HG03280 (cell line): ENCODE data around the gene LAMB4.

Experiments used
- ATAC-seq: cut with Tn5 transposase; IDR thresholded peaks from one replicate; pipeline ENCODE4 v1.9.1; 2021; ENCODE audit warnings: mild to moderate bottlenecking, moderate library complexity; ENCODE audit not compliant: unreplicated experiment

LAMB4 gene

GRCh38 chr7:108109221-108109908, 20.8 kb downstream of the LAMB4 start:
- no peak for ATAC-seq

DNA sequence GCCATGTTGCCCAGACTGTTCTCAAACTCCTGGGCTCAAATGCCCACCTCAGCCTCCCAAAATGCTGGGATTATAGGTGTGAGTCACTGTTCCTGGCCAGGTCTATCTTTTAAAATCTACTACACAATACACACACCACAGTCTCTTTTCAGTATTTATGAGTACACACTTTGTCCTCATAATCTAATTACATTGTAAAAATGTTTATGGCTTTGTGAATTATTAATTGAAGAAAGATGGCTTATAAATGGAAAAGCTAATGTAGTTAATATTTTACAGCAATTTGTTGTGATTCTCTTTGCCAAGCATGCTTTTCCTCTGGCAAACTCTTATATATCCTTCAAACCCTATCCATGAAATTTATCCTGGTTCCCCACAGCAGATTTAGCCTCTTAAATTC, 22.0 kb downstream of the LAMB4 start:
- no peak for ATAC-seq

DNA sequence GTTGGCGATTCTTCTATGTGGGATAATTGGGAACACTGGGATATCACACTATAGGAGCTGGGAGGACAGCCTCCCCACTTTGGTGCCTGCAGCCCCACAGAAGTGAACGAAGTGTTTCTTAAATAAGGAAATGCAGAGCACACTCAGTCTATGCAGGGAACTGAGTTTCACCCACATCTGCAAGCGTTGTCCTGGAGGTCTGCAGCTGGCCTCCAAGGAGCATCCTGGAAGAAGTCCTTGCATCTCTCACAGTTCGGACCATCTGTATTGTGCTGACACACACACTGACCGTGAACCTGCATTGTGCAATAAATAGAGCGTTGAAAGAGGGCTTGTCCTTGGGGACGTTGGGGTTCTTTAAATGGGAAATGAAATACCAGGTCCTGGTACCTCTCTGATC, 25.8 kb downstream of the LAMB4 start:
- no peak for ATAC-seq

DNA sequence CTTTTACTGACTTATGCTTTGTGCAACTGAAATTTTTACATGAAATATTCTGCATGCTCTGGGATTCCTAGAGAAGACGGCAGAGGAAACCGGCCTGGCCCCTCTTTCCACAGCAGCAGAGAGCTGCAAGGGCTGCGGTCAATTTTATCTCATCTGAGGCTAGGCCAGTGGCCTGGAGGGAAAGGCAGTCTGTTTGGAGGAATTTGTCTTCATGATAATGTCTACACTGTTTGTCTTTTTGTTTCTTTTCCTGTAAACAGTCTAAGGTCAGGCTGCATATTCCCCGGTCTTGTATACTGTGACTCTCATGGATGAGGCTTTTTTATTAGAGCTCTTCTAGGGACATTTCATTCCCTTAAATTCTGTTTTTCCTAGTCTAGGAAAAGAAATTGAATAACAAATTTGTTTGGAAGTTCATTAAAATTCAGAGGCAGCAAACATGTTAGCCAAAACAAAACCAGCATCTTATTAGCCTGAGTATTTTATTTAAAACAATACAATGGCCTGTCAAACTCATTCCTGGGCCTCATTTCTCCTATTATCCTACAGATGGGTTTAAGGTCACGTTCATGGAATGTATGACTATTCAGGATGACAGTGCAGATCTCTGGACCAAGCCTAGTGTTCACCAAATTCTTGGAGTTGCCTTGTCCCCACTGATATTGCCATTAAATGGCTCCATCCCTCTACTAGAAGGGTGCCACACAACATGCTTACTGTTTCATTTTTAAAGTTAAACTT, 26.4 kb downstream of the LAMB4 start:
- no peak for ATAC-seq

DNA sequence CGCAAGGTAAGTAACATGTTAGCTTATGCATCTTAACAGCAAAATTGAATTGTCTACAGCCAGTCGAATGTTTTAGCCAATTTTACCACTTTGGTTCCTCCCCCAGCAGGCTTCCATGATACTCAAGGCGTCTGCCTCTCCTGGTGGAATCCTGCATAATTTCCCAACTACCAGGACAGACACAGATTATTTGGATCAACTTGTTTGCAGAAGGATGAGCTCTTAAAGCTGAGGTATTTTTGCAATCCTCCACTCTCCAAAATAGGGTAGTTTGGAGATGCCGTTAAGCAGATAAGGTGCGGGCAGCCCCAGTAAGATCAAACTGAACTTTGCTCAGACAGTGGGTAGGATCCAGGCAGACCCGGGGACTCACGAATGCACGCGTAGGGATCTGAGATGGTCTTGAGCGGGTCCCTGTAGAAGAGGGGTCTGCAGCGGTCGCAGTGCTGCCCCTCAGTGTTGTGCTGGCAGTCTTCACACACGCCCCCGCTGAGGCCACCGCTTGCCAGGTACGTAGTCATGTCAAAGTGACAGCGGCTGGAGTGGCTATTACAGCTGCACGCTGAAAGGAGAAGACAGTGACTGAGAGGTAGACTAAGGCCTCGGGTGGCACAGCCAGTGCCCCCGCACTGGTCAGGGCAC, 27.4 kb downstream of the LAMB4 start:
- no peak for ATAC-seq

DNA sequence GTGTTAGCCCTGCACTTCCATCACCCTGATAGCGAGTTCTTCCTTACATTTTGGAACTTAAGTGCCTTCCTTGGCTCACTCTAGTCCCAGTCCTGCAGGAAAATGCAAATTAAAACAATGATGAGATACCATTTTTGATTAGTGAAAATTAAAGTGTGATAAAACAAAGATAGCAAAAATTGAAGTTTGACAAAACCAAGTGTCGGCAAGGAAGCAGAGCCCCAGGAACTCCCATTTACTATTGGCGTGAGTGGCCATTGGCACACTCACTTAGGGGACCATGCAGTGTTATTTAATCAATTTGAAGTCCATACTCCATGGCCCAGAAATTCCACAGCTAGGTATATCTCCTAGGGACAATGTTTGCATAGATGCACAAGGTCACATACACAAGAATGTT, 28.4 kb downstream of the LAMB4 start:
- ATAC-seq: no peak

GRCh38 chr7:108099713-108100112, 30.4 kb downstream of the LAMB4 start:
- ATAC-seq: no peak

DNA sequence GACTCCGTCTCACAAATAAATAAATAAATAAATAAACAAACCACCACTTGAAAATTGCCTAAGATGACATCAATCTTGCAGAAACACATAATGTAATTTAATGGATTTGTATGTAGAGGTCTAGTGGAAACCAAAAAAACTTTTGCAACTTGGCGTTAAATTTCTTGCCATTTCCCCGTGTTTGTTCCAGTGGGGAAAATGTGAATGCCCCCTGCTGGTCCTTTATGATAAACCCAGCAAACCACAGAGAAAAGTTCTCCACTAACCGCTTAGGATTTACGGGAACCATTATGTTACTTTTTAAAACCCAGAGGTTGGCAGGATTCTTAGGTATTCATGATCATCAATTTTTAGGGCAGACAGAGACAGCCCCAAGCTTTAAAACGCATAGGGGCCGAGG, 32.5 kb downstream of the LAMB4 start:
- ATAC-seq: no peak

DNA sequence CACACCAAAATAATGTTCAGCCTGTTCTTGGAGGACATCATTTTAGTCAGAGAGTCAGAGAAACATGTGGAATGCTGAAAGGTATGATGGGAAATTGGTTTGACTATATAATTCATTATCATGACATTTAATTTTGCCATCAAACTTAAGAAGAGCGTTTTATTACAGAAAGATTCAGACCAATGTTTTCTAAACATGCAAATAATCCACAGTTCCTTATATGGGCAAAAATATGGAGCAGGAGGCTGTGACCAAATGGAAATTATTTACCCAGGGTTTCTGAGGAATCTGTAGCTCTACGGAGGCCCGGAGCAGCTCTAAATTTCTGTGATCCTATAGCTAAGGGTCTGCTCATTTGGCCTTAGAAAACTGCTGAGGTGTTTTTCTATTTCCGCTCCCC, 33.2 kb downstream of the LAMB4 start:
- no peak for ATAC-seq

DNA sequence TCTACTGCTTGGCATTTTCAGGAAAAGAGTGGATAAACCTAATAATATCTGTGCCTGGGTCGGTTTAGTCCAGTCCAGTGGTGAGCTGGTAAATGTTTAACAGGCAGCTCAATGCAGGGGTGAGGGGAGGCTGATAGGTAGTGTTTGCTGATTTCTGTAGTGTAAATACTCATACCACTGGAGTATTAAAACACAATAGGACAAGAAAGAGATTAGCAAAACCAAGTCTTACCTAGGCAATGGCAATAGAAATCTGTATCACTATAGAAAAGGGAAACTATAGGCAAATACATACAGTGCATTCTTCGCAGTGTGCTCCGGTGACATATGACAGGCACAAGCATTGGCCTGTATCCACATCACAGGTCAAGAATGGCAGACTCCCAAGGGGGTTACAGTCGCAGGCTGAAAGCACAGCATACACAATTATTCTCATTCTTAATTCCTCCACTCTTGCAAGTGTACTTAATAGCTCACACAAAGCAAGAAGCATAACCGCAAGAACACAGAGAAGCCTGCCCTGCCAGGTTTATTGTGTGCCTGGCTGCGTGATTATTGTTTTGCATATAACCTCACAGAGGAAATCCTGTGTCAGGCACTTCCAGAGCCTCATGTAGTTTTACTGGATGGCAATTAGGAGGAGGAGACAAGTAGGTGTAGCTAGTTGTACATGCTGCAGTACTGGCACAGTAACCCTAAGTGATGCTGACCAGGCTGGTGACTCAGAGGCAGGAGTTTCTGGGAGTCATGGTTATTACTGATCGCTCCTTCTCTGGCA, 35.0 kb downstream of the LAMB4 start:
- ATAC-seq: no peak

DNA sequence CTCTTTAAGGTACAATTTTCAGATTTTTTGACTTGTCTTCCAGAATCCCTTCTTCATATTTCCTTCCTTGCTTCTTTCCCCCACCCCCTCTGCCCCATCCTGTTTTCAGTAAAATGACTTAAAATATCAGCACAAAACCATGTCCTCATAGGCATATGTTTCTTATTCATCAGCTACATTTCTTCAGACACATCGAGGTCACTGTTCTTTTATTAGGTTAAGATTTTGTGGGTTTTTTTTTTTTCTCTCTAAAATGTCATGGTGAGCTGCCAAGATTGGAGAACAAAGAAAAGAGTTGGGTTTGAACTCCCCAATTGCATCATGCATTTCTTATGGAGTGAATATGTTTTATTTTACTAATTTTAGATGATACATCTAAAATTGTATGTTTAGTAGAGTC, 35.8 kb downstream of the LAMB4 start:
- no peak for ATAC-seq

GRCh38 chr7:108093851-108094331, 36.3 kb downstream of the LAMB4 start:
- ATAC-seq: no peak

- no peak for ATAC-seq
Observed at GRCh38 chr7:108093341-108093740, 36.8 kb downstream of the LAMB4 start.

DNA sequence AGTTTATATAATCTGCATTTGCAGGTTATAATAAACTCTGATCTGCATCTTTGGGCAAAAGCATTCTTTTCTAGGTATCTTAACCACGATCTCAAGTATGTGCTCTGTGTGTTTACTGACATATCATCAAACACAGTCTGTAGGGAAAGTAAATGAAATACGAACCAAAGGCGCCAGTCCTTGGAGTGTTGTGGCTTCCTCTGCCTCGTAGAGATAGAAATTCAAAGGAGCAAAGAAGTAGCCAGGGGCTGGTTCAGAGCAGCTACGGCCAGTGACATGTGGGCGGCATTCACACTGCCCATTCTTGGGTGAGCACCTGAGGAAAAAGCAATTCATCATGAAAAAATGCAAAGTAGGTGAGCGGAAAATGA, 38.7 kb downstream of the LAMB4 start:
- no peak for ATAC-seq

GRCh38 chr7:108090791-108091460, 39.2 kb downstream of the LAMB4 start:
- ATAC-seq: no peak

DNA sequence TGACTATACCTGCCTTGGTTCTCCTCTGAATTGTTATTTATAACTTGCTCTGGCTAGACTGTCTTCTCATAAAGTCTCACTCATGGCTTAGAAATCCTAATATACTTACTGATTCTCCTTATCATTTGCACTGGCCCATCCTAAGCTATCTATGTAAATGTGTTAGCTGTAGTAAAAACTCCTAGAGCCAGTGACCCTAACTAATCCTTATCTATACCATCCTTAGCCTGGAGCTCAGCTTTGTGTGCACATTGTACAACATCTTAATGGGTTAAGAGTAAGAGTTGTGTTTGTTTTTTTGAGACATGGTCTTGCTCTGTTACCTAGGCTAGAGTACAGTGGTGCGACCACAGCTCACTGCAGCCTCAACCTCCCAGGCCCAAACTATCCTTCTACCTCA, 40.8 kb downstream of the LAMB4 start:
- ATAC-seq: no peak

DNA sequence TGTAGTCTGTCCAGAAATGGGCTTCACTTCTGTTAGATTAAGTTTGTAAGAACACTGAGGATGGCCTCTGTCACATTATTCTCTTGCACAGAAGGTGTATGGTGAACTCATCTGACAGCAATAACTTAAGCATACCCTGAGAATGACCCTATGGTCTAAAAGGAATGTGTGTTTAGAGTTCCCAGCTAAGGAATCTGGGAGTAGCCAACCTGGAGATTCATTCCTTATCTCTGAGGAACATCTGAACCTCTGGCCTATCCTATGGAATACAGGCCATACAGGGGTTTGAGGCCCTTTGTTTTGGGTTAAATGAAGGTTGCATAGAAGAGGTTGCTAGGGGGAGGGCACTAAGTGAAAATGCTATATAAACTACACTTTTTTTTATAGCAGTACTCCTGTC, 41.4 kb downstream of the LAMB4 start:
- ATAC-seq: no peak

GRCh38 chr7:108087778-108088177, 42.4 kb downstream of the LAMB4 start:
- ATAC-seq: no peak

DNA sequence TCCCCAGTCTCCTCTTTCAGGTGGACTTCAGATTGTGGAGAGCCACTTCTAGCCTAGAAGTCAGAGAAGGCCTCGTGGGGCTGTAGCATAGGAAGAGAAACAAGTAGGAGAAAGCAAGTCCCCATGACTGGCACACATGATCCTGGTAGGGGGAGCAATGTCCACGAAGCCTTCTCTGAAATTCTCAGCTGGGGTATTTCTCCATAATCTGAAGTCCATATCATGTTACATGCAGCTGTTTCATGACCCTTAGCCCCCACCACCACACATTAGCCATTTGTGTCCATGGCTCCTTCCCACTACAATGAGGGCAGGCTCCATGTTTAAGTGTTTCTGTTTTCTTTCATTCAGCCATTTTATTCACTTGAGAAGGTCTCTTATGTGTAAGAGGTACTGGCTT, 43.2 kb downstream of the LAMB4 start:
- no peak for ATAC-seq

DNA sequence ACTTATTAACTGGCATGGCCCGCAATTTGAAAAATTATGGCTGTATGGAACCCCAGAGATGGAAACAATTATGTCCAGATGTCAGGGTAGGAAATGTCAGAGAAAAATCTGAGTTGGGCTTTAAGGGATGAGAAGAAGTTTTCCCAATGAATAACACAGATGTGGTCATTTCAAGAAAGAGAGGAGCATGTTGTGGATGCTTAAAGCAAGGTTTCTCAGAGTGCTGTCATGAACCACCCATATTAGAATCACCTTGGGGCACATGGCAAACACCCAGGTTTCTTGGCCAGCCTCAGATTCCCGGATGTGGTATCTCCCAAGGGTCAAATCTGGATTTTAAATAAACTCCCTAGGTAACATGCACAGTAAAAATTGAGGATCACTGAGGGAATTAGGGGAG, 43.6 kb downstream of the LAMB4 start:
- no peak for ATAC-seq

DNA sequence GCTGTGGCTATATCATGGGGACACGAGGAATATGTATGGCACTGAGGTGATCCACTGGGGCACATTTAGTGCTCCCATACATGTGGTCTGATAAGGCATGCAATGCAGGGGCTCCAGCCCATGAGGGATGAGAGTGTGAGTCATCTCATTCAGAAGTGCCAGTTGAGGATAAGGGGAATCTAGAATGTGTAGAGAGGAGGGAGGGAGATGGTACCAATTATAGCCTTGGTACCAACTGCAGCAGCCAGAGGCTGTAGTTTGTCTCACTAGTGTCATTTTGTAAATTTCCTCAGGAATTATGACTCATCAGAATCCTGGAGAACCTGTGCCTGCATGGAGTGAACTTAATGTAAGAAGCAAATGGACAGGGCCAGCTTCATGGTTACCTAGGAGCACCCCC, 46.2 kb downstream of the LAMB4 start:
- no peak for ATAC-seq
